Stimulated activated naive B cell treated with anti-CD40 and anti-IgM and Interleukin-4, amounts not matched to agents 10 μg/mL and 1 μg/mL and 100 μg/mL, for 72 hours (primary cell): ENCODE results near the gene RGS14.

Experiments used
- ATAC-seq, 2 donors: fragments of 150-1000 bp; cut with Tn5 transposase; replicated peaks; 2 replicates each; pipeline ENCODE4 v1.10.0; 2021; ENCODE audit warnings: moderate library complexity in 1 of 2
- DNase-seq: peaks from one replicate; pipeline ENCODE4 v3.0.0; 2021
- H3K27ac Mint-ChIP-seq: one replicate; pipeline ENCODE4 v1.8.0; 2022; ENCODE audit warnings: mild to moderate bottlenecking, mixed read lengths
- H3K27me3 Mint-ChIP-seq, 2 donors: one replicate each; pipeline ENCODE4 v1.8.0; 2022; ENCODE audit warnings: mixed read lengths in 2 of 2
- H3K36me3 Mint-ChIP-seq, 2 donors: one replicate each; pipeline ENCODE4 v1.8.0; 2022; ENCODE audit warnings: mixed read lengths in 2 of 2, mild to moderate bottlenecking in 1 of 2
- H3K4me1 Mint-ChIP-seq, 2 donors: one replicate each; pipeline ENCODE4 v1.8.0; 2022; ENCODE audit warnings: mixed read lengths in 2 of 2, mild to moderate bottlenecking in 1 of 2
- H3K4me3 Mint-ChIP-seq, 2 donors: one replicate each; pipeline ENCODE4 v1.8.0; 2022; ENCODE audit warnings: mild to moderate bottlenecking in 2 of 2, mixed read lengths in 2 of 2, moderate library complexity in 1 of 2
- H3K9me3 Mint-ChIP-seq, 2 donors: one replicate each; pipeline ENCODE4 v1.8.0; 2022; ENCODE audit warnings: mixed read lengths in 2 of 2, mild to moderate bottlenecking in 1 of 2

RGS14 gene

GRCh38 chr5:177382423-177383029 is 24.8 kb downstream of the RGS14 start:
- ATAC-seq = peak in 1 of 2 donors; percentile 12
- H3K27me3 Mint-ChIP-seq = peaks cover 20 to 31% of the 10 kb centered on the region in 2 donors
- no peak overlapping the region for H3K27ac Mint-ChIP-seq
- DNase-seq = no peak
- no peaks in the 10 kb centered on the region for H3K36me3 Mint-ChIP-seq
- peaks cover 6 to 15% of the 10 kb centered on the region in 2 donors for H3K4me1 Mint-ChIP-seq
- H3K9me3 Mint-ChIP-seq = no peaks in the 10 kb centered on the region
- H3K4me3 Mint-ChIP-seq = no peak overlapping the region

GRCh38 chr5:177383181-177383580 is 25.5 kb downstream of the RGS14 start:
- peaks cover 20 to 34% of the 10 kb centered on the region in 2 donors for H3K27me3 Mint-ChIP-seq
- H3K27ac Mint-ChIP-seq = no peak overlapping the region
- ATAC-seq = no peak
- no peak overlapping the region for H3K4me3 Mint-ChIP-seq
- no peak for DNase-seq
- peaks cover 6 to 15% of the 10 kb centered on the region in 2 donors for H3K4me1 Mint-ChIP-seq
- H3K36me3 Mint-ChIP-seq = no peaks in the 10 kb centered on the region
- H3K9me3 Mint-ChIP-seq = no peaks in the 10 kb centered on the region

GRCh38 chr5:177384134-177384533 is 26.4 kb downstream of the RGS14 start, which contains the start of gene SLC34A1:
Gene SLC34A1, plus strand, starts transcription at chr5:177384434. Its CDS starts 1,308 bp downstream, at chr5:177385742.
- ATAC-seq (no peak), DNase-seq (no peak)
- Mint-ChIP-seq H3K9me3 (no peaks in the 10 kb centered on the region), H3K36me3 (no peaks in the 10 kb centered on the region), H3K4me3 (no peak within 1 kb of the TSS), H3K27me3 (peaks cover 25 to 41% of the 10 kb centered on the region in 2 donors), H3K27ac (no peak within 1 kb of the TSS), H3K4me1 (peaks cover 5 to 13% of the 10 kb centered on the region in 2 donors)

GRCh38 chr5:177385720-177386119 is 28.0 kb downstream of the RGS14 start:
- no peak for DNase-seq
- no peak overlapping the region for H3K4me3 Mint-ChIP-seq
- H3K9me3 Mint-ChIP-seq = no peaks in the 10 kb centered on the region
- H3K4me1 Mint-ChIP-seq = peaks cover 12 to 23% of the 10 kb centered on the region in 2 donors
- peak overlapping the region; percentile 37 for H3K27ac Mint-ChIP-seq
- ATAC-seq = no peak
- no peaks in the 10 kb centered on the region for H3K36me3 Mint-ChIP-seq
- H3K27me3 Mint-ChIP-seq = peaks cover 32 to 53% of the 10 kb centered on the region in 2 donors

- H3K4me1 Mint-ChIP-seq = peaks cover 18 to 30% of the 10 kb centered on the region in 2 donors
- peaks cover 32 to 53% of the 10 kb centered on the region in 2 donors for H3K27me3 Mint-ChIP-seq
- H3K4me3 Mint-ChIP-seq = no peak overlapping the region
- no peak overlapping the region for H3K27ac Mint-ChIP-seq
- H3K9me3 Mint-ChIP-seq = no peaks in the 10 kb centered on the region
- DNase-seq (no peak), ATAC-seq (no peak)
- H3K36me3 Mint-ChIP-seq = no peaks in the 10 kb centered on the region
Measured at GRCh38 chr5:177386542-177386941, 28.8 kb downstream of the RGS14 start.

GRCh38 chr5:177387405-177387804 is 29.7 kb downstream of the RGS14 start:
- H3K27me3 Mint-ChIP-seq = peaks cover 32 to 49% of the 10 kb centered on the region in 2 donors
- no peaks in the 10 kb centered on the region for H3K36me3 Mint-ChIP-seq
- no peak overlapping the region for H3K27ac Mint-ChIP-seq
- ATAC-seq = no peak
- no peaks in the 10 kb centered on the region for H3K9me3 Mint-ChIP-seq
- no peak for DNase-seq
- H3K4me1 Mint-ChIP-seq = peaks cover 18 to 28% of the 10 kb centered on the region in 2 donors
- H3K4me3 Mint-ChIP-seq = no peak overlapping the region

GRCh38 chr5:177388521-177389052 is 30.9 kb downstream of the RGS14 start:
- peaks cover 22 to 33% of the 10 kb centered on the region in 2 donors for H3K4me1 Mint-ChIP-seq
- H3K9me3 Mint-ChIP-seq = no peaks in the 10 kb centered on the region
- no peak overlapping the region for H3K27ac Mint-ChIP-seq
- H3K36me3 Mint-ChIP-seq = no peaks in the 10 kb centered on the region
- no peak for DNase-seq
- ATAC-seq = no peak
- no peak overlapping the region for H3K4me3 Mint-ChIP-seq
- H3K27me3 Mint-ChIP-seq = peaks cover 25 to 38% of the 10 kb centered on the region in 2 donors

GRCh38 chr5:177389241-177390169 is 31.8 kb downstream of the RGS14 start:
- peak overlapping the region; percentile 49 for H3K27ac Mint-ChIP-seq
- ATAC-seq = peak in 1 of 2 donors; percentile 16
- H3K27me3 Mint-ChIP-seq = peaks cover 21 to 32% of the 10 kb centered on the region in 2 donors
- H3K4me1 Mint-ChIP-seq = peaks cover 22 to 33% of the 10 kb centered on the region in 2 donors
- no peaks in the 10 kb centered on the region for H3K36me3 Mint-ChIP-seq
- no peak overlapping the region for H3K4me3 Mint-ChIP-seq
- H3K9me3 Mint-ChIP-seq = no peaks in the 10 kb centered on the region
- DNase-seq = no peak

GRCh38 chr5:177390363-177391300 is 32.9 kb downstream of the RGS14 start:
- Mint-ChIP-seq H3K27ac (peak overlapping the region; percentile 75), H3K27me3 (peaks cover 15 to 23% of the 10 kb centered on the region in 2 donors), H3K4me3 (no peak overlapping the region), H3K36me3 (no peaks in the 10 kb centered on the region), H3K9me3 (no peaks in the 10 kb centered on the region), H3K4me1 (peaks cover 22 to 33% of the 10 kb centered on the region in 2 donors)
- peak; percentile 90 to 95 for ATAC-seq
- DNase-seq = peak; percentile 74

GRCh38 chr5:177392765-177393164 is 35.0 kb downstream of the RGS14 start:
- Mint-ChIP-seq H3K27me3 (peaks cover 17 to 34% of the 10 kb centered on the region in 2 donors), H3K27ac (peak overlapping the region; percentile 28), H3K9me3 (no peaks in the 10 kb centered on the region), H3K4me1 (peaks cover 22 to 33% of the 10 kb centered on the region in 2 donors), H3K36me3 (no peaks in the 10 kb centered on the region), H3K4me3 (no peak overlapping the region)
- ATAC-seq (no peak), DNase-seq (no peak)

GRCh38 chr5:177393206-177393765 is 35.6 kb downstream of the RGS14 start:
- Mint-ChIP-seq H3K36me3 (no peaks in the 10 kb centered on the region), H3K27ac (peak overlapping the region; percentile 28), H3K9me3 (no peaks in the 10 kb centered on the region), H3K4me3 (no peak overlapping the region), H3K4me1 (peaks cover 22 to 33% of the 10 kb centered on the region in 2 donors), H3K27me3 (peaks cover 19 to 35% of the 10 kb centered on the region in 2 donors)
- ATAC-seq = no peak
- DNase-seq = no peak

GRCh38 chr5:177393990-177394389 is 36.3 kb downstream of the RGS14 start:
- ATAC-seq (no peak), DNase-seq (no peak)
- H3K27me3 Mint-ChIP-seq = peaks cover 13 to 36% of the 10 kb centered on the region in 2 donors
- no peaks in the 10 kb centered on the region for H3K9me3 Mint-ChIP-seq
- H3K4me3 Mint-ChIP-seq = no peak overlapping the region
- peaks cover 22 to 33% of the 10 kb centered on the region in 2 donors for H3K4me1 Mint-ChIP-seq
- no peaks in the 10 kb centered on the region for H3K36me3 Mint-ChIP-seq
- no peak overlapping the region for H3K27ac Mint-ChIP-seq

GRCh38 chr5:177396078-177396477 is 38.4 kb downstream of the RGS14 start:
- H3K9me3 Mint-ChIP-seq = no peaks in the 10 kb centered on the region
- peaks cover 9 to 14% of the 10 kb centered on the region in 2 donors for H3K4me1 Mint-ChIP-seq
- H3K36me3 Mint-ChIP-seq = no peaks in the 10 kb centered on the region
- DNase-seq = no peak
- no peak for ATAC-seq
- no peak overlapping the region for H3K4me3 Mint-ChIP-seq
- H3K27me3 Mint-ChIP-seq = peaks cover 7 to 38% of the 10 kb centered on the region in 2 donors
- H3K27ac Mint-ChIP-seq = no peak overlapping the region
